Ovary (tissue), 9 donors: ENCODE measurements around the gene ADAMTS20. TPM values are rescaled to one million over a fixed set of nuclear protein-coding genes. Genes with fewer than 3 reads are reported as not detected.

Source experiments
- DNase-seq, 5 donors: peaks; one replicate each; pipeline ENCODE4 v3.0.0-alpha.2; 2019 to 2020
- H3K27ac ChIP-seq, 2 donors: fragments of 200-600 bp; one replicate each; pipeline versions ENCODE4 v1.5.1 to v1.8.0; 2019 to 2022
- H3K27me3 ChIP-seq: fragments of 200-600 bp; one replicate; pipeline ENCODE4 v1.8.0; 2022
- H3K36me3 ChIP-seq: fragments of 200-600 bp; sonication (generic); one replicate; pipeline ENCODE4 v1.5.1; 2019
- H3K4me1 ChIP-seq: one replicate; pipeline ENCODE4 v1.8.1; 2013; ENCODE audit warnings: mild to moderate bottlenecking, moderate library complexity; ENCODE audit not compliant: insufficient read depth
- H3K4me3 ChIP-seq: fragments of 200-600 bp; sonication (generic); one replicate; pipeline ENCODE4 v1.5.1; 2017
- H3K9me3 ChIP-seq, 2 donors: fragments of 200-600 bp in 1 of 2; sonication (generic) in 1 of 2; one replicate each; pipeline versions ENCODE4 v1.5.1 to v1.8.1; 2013 to 2019; ENCODE audit warnings: mild to moderate bottlenecking in 1 of 2, moderate library complexity in 1 of 2
- CTCF ChIP-seq, 3 donors: fragments of 450-650 bp in 2 of 3; fragments of 200-600 bp in 1 of 3; IDR thresholded peaks; one replicate each; pipeline versions ENCODE4 v1.5.1 to v1.8.0; 2016 to 2022; ENCODE audit warnings: antibody characterized with exemption in 3 of 3, mild to moderate bottlenecking in 1 of 3
- EP300 ChIP-seq: sonication (generic); formaldehyde crosslinking; IDR thresholded peaks from one replicate; pipeline ENCODE4 v1.6.1; 2017; ENCODE audit warnings: antibody characterized with exemption
- POLR2A ChIP-seq: fragments of 450-650 bp; IDR thresholded peaks from one replicate; pipeline ENCODE4 v1.6.1; 2017; ENCODE audit warnings: antibody characterized with exemption, mild to moderate bottlenecking, moderate library complexity
- WGBS, 3 donors: extraction: QIAGEN DNeasy Blood & Tissue Kit in 1 of 3; methylation state at CpG; one replicate each; pipeline versions ENCODE4 v1.1.5 to v1.1.7; 2013 to 2017; 5-methylcytosine and 5-hydroxymethylcytosine counted together
- intact Hi-C, 4 donors: fragments of 100-400 bp; cut with DNase I; formaldehyde crosslinking; loops; one replicate each; pipeline versions ENCODE4 v1.11.0 to v1.15.1; 2022 to 2023
- polyA plus RNA-seq, 2 donors: library from polyadenylated mRNA; stranded (reverse); fragments of 200-250 nt in 1 of 2; fragments of 350-450 nt in 1 of 2; fragmentation: Illumina TruSeq in 1 of 2; extraction: RNeasy Lipid Tissue Mini Kit (QIAGEN cat#74804) in 1 of 2; gene quantifications; one replicate each; pipeline ENCODE4 v1.2.3, GENCODE V29; 2013 to 2014
- total RNA-seq, 7 donors: library from RNA; depleted of rRNA in 2 of 7; stranded (reverse); fragments of >200 nt in 2 of 7; fragmentation: NEBNext Ultra II Directional in 3 of 7; extraction: Animal tissue kit (Norgen Biotek cat#: 25700) in 3 of 7; gene quantifications; one replicate each; pipeline versions ENCODE4 v1.1.0 to v1.2.4, GENCODE V29; 2016 to 2023
- donor health status: DM: no; HTN: no; CAD: no; lungs with moderate emphysema.
- donor health status: DM: no; HTN: no; CAD: no.
- donor health status: Bipolar disorder and iron deficiency.
- donor health status: DM: yes; HTN: yes; CAD: no.
- donor health status: DM: no; HTN: no; CAD: no.
- donor health status: DM: yes; HTN: yes; CAD: no.

The ADAMTS20 gene
- total and polyA plus RNA-seq, 9 donors = 0.23 TPM; not detected in 8

GRCh38 chr12:43317156-43317555 lies 234.8 kb downstream of the ADAMTS20 start:
- TF ChIP-seq CTCF (IDR thresholded peaks at IDR 0.05) (no peak), EP300 (no peak), POLR2A (no peak)
- H3K36me3 ChIP-seq = no peaks in the 10 kb centered on the region
- H3K27ac ChIP-seq = no peak overlapping the region
- no peak overlapping the region for H3K4me3 ChIP-seq
- H3K27me3 ChIP-seq = no peaks in the 10 kb centered on the region
- H3K4me1 ChIP-seq = peaks cover 2% of the 10 kb centered on the region
- H3K9me3 ChIP-seq = no peaks in the 10 kb centered on the region
- WGBS, 3 donors = 9 to 37% (median 16%) methylated on average over 3 of the region's 3 CpGs
- no peak for DNase-seq
- intact Hi-C loops = no loop called here

- WGBS, 3 donors = 9 to 25% (median 10%) methylated on average over 1 of the region's 1 CpG
- H3K27me3 ChIP-seq = no peaks in the 10 kb centered on the region
- intact Hi-C loops = no loop called here
Measured at GRCh38 chr12:43316520-43316919, 235.5 kb downstream of the ADAMTS20 start.

GRCh38 chr12:43315961-43316360 lies 236.0 kb downstream of the ADAMTS20 start:
- Histone ChIP-seq H3K27me3 (no peaks in the 10 kb centered on the region), H3K36me3 (no peaks in the 10 kb centered on the region), H3K4me3 (no peak overlapping the region), H3K4me1 (peaks cover 2% of the 10 kb centered on the region), H3K27ac (no peak overlapping the region), H3K9me3 (no peaks in the 10 kb centered on the region)
- no peak for DNase-seq
- intact Hi-C loops = no loop called here
- TF ChIP-seq POLR2A (no peak), CTCF (IDR thresholded peaks at IDR 0.05) (no peak), EP300 (no peak)

More at GRCh38 chr12:43316520-43316919, 235.5 kb downstream of the ADAMTS20 start:
- Histone ChIP-seq H3K4me1 (peaks cover 2% of the 10 kb centered on the region), H3K36me3 (no peaks in the 10 kb centered on the region), H3K27ac (no peak overlapping the region), H3K4me3 (no peak overlapping the region), H3K9me3 (no peaks in the 10 kb centered on the region)
- no peak for TF ChIP-seq EP300
- TF ChIP-seq POLR2A = no peak
- TF ChIP-seq CTCF (IDR thresholded peaks at IDR 0.05) = no peak
- no peak for DNase-seq

GRCh38 chr12:43312991-43313505 lies 239.0 kb downstream of the ADAMTS20 start:
- DNase-seq = no peak
- Histone ChIP-seq H3K27ac (no peak overlapping the region), H3K36me3 (no peaks in the 10 kb centered on the region), H3K4me1 (no peaks in the 10 kb centered on the region), H3K27me3 (no peaks in the 10 kb centered on the region), H3K4me3 (no peak overlapping the region), H3K9me3 (no peaks in the 10 kb centered on the region)
- 72 to 79% (median 75%) methylated on average over 4 of the region's 4 CpGs for WGBS, 3 donors
- intact Hi-C loops = loop anchor here in 1 of 4 donors (5.0 kb wide), 1 partner anchor 914 kb away; no protein-coding TSS in a partner anchor
- TF ChIP-seq CTCF (IDR thresholded peaks at IDR 0.05) = no peak
- no peak for TF ChIP-seq POLR2A
- no peak for TF ChIP-seq EP300
